ENCODE results near the gene WDR12. TPM values are rescaled to one million over a fixed set of nuclear protein-coding genes. Genes with fewer than 3 reads are reported as not detected.
"Not testable (repeated sequence)": the region's sequence is repeated elsewhere in the genome, so short reads cannot be mapped to it uniquely, and the experiment has no call there.

The WDR12 gene
- total RNA-seq, 1 experiment from 2014 or later: 100 TPM

GRCh38 chr2:202911203-202911511 is 316 bp downstream of the WDR12 start:
- no TSS peak for BruUV-seq (replicated peaks)

GRCh38 chr2:202910698-202911097 is 775 bp downstream of the WDR12 start:
- intact Hi-C loops (cut with micrococcal nuclease; ENCODE audit: unreplicated experiment): no loop called here
- ATAC-seq (no peak), DNase-seq (ENCODE audit: low read depth, low spot score) (no peak)
- H3K9me3 ChIP-seq (ENCODE audit: control insufficient read depth, insufficient read depth, low read depth, low read length): no peaks in the 10 kb centered on the region
- POLR2A ChIA-PET: no interaction called here
- no peak for TF ChIP-seq REST (IDR thresholded peaks at IDR 0.05; ENCODE audit: insufficient read depth in 1 of 2, low read depth in 2 of 2, low read length in 1 of 2)
- no peak for TF ChIP-seq TCF7L2 (IDR thresholded peaks at IDR 0.05; ENCODE audit: low read depth, low read length)
- TF ChIP-seq CTCF (IDR thresholded peaks at IDR 0.05): no peak
- no peak for TF ChIP-seq POLR2AphosphoS5 (IDR thresholded peaks at IDR 0.05; ENCODE audit: low read depth, low read length)
- TF ChIP-seq SIN3A (IDR thresholded peaks at IDR 0.05; ENCODE audit: borderline replicate concordance, insufficient read depth, low read depth, low read length): no peak
- CTCF ChIA-PET: no interaction called here
- peaks cover 17% of the 10 kb centered on the region; the same call in 1 of the 2 replicates for H3K36me3 ChIP-seq (ENCODE audit: control insufficient read depth, insufficient read depth, low read length)
- in situ Hi-C loops (cut with HindIII; ENCODE audit: low pct_unique_long_range_greater_than_20kb, low sequenced_read_pairs): no loop called here
- BruUV-seq (replicated peaks): no TSS peak
- H3K4me1 ChIP-seq (ENCODE audit: control insufficient read depth, insufficient read depth, low read length): no peaks in the 10 kb centered on the region
- H3K27ac ChIP-seq (ENCODE audit: low read length): peak overlapping the region; percentile 99
- peak overlapping the region; percentile 99 to 100 for H3K4me3 ChIP-seq (ENCODE audit: low read depth in 2 of 2, low read length in 2 of 2)
- H3K27me3 ChIP-seq (ENCODE audit: control insufficient read depth, insufficient read depth, low read length): no peaks in the 10 kb centered on the region

More at GRCh38 chr2:202911203-202911511, 316 bp downstream of the WDR12 start:
- Histone ChIP-seq H3K27ac (ENCODE audit: low read length) (peak overlapping the region; percentile 99), H3K9me3 (ENCODE audit: control insufficient read depth, insufficient read depth, low read depth, low read length) (no peaks in the 10 kb centered on the region), H3K4me3 (ENCODE audit: low read depth in 2 of 2, low read length in 2 of 2) (peak overlapping the region; percentile 99 to 100), H3K4me1 (ENCODE audit: control insufficient read depth, insufficient read depth, low read length) (no peaks in the 10 kb centered on the region), H3K27me3 (ENCODE audit: control insufficient read depth, insufficient read depth, low read length) (no peaks in the 10 kb centered on the region), H3K36me3 (ENCODE audit: control insufficient read depth, insufficient read depth, low read length) (peaks cover 15% of the 10 kb centered on the region; the same call in 1 of the 2 replicates)
- TF ChIP-seq REST (IDR thresholded peaks at IDR 0.05; ENCODE audit: insufficient read depth in 1 of 2, low read depth in 2 of 2, low read length in 1 of 2) (no peak), POLR2AphosphoS5 (IDR thresholded peaks at IDR 0.05; ENCODE audit: low read depth, low read length) (no peak), SIN3A (IDR thresholded peaks at IDR 0.05; ENCODE audit: borderline replicate concordance, insufficient read depth, low read depth, low read length) (no peak), CTCF (IDR thresholded peaks at IDR 0.05) (no peak), TCF7L2 (IDR thresholded peaks at IDR 0.05; ENCODE audit: low read depth, low read length) (no peak)
- DNase-seq (ENCODE audit: low read depth, low spot score) (no peak), ATAC-seq (no peak)
- in situ Hi-C loops (cut with HindIII; ENCODE audit: low pct_unique_long_range_greater_than_20kb, low sequenced_read_pairs): no loop called here
- intact Hi-C loops (cut with micrococcal nuclease; ENCODE audit: unreplicated experiment): no loop called here
- ChIA-PET POLR2A (no interaction called here), CTCF (no interaction called here)

GRCh38 chr2:202910250-202910649 is 1.2 kb downstream of the WDR12 start:
- POLR2A ChIA-PET; BruUV-seq (replicated peaks); H3K4me1 ChIP-seq (ENCODE audit: control insufficient read depth, insufficient read depth, low read length); ATAC-seq; CTCF ChIA-PET; H3K9me3 ChIP-seq (ENCODE audit: control insufficient read depth, insufficient read depth, low read depth, low read length); in situ Hi-C loops (cut with HindIII; ENCODE audit: low pct_unique_long_range_greater_than_20kb, low sequenced_read_pairs); H3K27me3 ChIP-seq (ENCODE audit: control insufficient read depth, insufficient read depth, low read length); intact Hi-C loops (cut with micrococcal nuclease; ENCODE audit: unreplicated experiment); DNase-seq (ENCODE audit: low read depth, low spot score): not testable (repeated sequence)
- peak overlapping the region; percentile 99 for H3K27ac ChIP-seq (ENCODE audit: low read length)
- peaks cover 17% of the 10 kb centered on the region; the same call in 1 of the 2 replicates for H3K36me3 ChIP-seq (ENCODE audit: control insufficient read depth, insufficient read depth, low read length)
- H3K4me3 ChIP-seq (ENCODE audit: low read depth in 2 of 2, low read length in 2 of 2): peak overlapping the region; percentile 99 to 100
